ENCODE results near the gene PCSK9. TPM values are rescaled to one million over a fixed set of nuclear protein-coding genes. Genes with fewer than 3 reads are reported as not detected.

PCSK9 gene
- total RNA-seq, 1 experiment from 2014 or later: not detected

GRCh38 chr1:55054396-55054795, 15.0 kb downstream of the PCSK9 start:
- in situ Hi-C loops (cut with HindIII; ENCODE audit: low sequenced_read_pairs): no loop called here
- no peak for DNase-seq (ENCODE audit: low spot score)

GRCh38 chr1:55055084-55055882, 15.9 kb downstream of the PCSK9 start:
- no peak for DNase-seq (ENCODE audit: low spot score)
- in situ Hi-C loops (cut with HindIII; ENCODE audit: low sequenced_read_pairs): no loop called here

- no peak for DNase-seq (ENCODE audit: low spot score)
- in situ Hi-C loops (cut with HindIII; ENCODE audit: low sequenced_read_pairs): no loop called here
Measured at GRCh38 chr1:55055951-55056631, 16.7 kb downstream of the PCSK9 start.

GRCh38 chr1:55056632-55056992, 17.3 kb downstream of the PCSK9 start:
- in situ Hi-C loops (cut with HindIII; ENCODE audit: low sequenced_read_pairs): no loop called here
- DNase-seq (ENCODE audit: low spot score): no peak

GRCh38 chr1:55057270-55057955, 18.1 kb downstream of the PCSK9 start:
- in situ Hi-C loops (cut with HindIII; ENCODE audit: low sequenced_read_pairs): no loop called here
- DNase-seq (ENCODE audit: low spot score): no peak

DNA sequence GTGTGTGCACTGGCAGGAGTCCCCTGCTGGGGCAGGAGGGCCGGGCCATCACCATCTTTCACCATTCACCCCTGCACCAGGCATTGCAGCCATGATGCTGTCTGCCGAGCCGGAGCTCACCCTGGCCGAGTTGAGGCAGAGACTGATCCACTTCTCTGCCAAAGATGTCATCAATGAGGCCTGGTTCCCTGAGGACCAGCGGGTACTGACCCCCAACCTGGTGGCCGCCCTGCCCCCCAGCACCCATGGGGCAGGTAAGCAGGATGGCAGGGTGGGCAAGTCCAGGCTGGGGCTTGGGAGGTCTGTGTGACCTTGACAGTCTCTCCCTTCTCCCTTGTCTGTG, 18.6 kb downstream of the PCSK9 start:
- in situ Hi-C loops (cut with HindIII; ENCODE audit: low sequenced_read_pairs): no loop called here
- no peak for DNase-seq (ENCODE audit: low spot score)

DNA sequence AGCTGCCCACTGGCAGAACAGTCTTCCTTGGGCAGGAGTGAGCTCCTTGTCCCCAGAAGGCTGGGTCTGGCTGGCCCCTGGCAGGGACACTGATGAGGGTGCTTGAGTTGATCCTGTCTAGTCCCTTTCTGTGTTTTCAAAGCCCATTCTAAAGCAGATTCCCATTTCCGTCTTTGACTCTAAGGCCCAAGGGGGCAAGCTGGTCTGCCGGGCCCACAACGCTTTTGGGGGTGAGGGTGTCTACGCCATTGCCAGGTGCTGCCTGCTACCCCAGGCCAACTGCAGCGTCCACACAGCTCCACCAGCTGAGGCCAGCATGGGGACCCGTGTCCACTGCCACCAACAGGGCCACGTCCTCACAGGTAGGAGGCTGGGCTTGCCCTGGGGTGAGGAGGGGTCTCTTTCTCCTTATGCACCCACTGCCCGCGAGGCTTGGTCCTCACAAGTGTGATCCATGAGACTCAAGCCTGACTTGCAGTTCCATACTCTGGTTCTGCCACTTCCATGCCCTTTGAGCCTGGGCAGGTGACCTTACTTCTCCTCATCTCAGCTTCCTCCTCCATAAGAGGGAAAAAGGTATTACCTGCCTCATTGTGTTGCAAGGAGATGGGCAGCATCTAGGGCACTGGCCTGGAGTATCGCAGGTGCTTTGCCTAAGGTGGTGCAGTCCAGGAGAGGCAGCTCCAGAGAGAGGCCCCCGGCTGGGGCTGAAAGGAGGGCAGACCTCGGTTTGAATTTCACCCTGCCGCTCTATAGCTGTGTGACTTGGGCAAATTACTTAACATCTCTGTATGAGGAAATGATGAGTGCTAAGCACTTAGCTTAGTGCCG, 20.2 kb downstream of the PCSK9 start:
- DNase-seq (ENCODE audit: low spot score): no peak
- in situ Hi-C loops (cut with HindIII; ENCODE audit: low sequenced_read_pairs): no loop called here

DNA sequence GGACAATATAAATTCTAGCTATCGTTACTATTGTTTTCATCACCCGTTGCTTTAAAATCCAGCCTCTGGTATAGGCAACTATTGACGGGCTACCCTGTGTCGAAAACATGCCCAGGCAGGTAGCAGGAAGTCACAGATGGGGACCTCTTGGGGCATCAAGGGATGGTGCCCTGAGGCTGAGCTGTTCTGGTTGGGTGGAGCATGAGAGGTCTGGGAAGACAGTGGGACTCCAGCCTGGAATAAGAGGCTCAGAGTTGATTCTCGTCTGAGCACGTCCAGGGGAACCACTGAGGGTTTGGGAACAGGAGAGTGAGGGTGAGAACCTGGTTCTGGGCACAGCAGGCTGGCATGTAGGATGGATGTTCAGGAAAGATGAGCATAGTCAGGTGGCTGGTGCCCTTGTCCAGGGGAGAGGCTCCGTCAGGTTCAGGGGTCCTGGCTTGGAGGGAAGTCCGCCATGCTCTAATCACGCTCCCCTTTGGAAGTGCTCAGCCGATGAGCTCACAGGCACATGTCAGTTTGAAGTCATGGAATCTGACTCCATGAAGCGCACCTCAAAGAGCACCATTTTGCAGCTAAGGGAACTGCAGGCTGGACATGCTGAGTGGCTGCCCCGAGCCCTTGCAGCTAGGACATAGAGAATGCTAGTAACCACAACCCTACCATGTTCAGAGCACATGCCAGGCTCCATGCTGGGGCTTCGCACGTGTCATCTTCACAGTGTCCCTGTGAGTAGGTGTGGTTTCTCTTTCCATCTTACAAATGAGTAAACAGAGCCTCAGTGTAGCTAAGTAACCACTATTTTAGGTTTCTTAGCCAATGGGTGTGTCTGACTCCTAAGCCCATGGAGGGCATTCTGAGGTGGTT, 21.0 kb downstream of the PCSK9 start:
- in situ Hi-C loops (cut with HindIII; ENCODE audit: low sequenced_read_pairs): no loop called here

GRCh38 chr1:55061000-55061705, 21.8 kb downstream of the PCSK9 start:
- in situ Hi-C loops (cut with HindIII; ENCODE audit: low sequenced_read_pairs): no loop called here
- no peak for DNase-seq (ENCODE audit: low spot score)

More for the DNA sequence above, 21.0 kb downstream of the PCSK9 start:
- no peak for DNase-seq (ENCODE audit: low spot score)

DNA sequence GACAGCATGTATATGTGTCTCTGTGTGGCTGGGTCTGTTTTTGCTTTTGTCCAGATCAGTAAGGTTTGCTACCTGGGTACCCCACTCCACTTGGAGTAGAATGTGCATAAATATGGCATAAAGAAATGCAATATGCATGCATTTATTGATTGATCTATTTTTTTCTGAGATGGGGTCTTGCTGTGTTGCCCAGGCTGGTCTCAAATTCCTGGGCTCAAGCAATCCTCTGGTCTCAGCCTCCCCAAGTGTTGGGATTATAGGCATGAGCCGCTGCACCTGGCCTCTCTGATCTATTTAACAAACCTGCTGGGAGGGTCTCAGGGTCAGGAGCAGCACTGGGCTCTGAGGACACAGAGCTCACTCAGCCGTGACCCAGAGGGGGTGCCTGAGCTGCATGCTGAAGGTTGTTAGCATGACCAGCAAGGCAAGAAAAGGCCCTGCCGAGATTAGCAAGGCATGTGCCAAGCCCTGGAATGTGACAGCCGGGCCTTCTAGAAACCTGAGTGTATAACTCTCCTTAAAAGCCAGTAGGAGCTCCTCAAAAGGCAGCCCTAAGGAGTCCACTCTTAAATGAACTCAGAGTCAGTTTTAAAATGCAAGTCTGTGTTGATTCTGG, 22.5 kb downstream of the PCSK9 start:
- in situ Hi-C loops (cut with HindIII; ENCODE audit: low sequenced_read_pairs): no loop called here
- no peak for DNase-seq (ENCODE audit: low spot score)

- in situ Hi-C loops (cut with HindIII; ENCODE audit: low sequenced_read_pairs): no loop called here
- DNase-seq (ENCODE audit: low spot score): no peak
Measured at GRCh38 chr1:55062801-55063576, 23.6 kb downstream of the PCSK9 start.

DNA sequence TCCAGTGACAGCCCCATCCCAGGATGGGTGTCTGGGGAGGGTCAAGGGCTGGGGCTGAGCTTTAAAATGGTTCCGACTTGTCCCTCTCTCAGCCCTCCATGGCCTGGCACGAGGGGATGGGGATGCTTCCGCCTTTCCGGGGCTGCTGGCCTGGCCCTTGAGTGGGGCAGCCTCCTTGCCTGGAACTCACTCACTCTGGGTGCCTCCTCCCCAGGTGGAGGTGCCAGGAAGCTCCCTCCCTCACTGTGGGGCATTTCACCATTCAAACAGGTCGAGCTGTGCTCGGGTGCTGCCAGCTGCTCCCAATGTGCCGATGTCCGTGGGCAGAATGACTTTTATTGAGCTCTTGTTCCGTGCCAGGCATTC, 24.2 kb downstream of the PCSK9 start:
- DNase-seq (ENCODE audit: low spot score): no peak
- in situ Hi-C loops (cut with HindIII; ENCODE audit: low sequenced_read_pairs): no loop called here

- in situ Hi-C loops (cut with HindIII; ENCODE audit: low sequenced_read_pairs): no loop called here
- DNase-seq (ENCODE audit: low spot score): peak; percentile 89
Measured at GRCh38 chr1:55064071-55064581, 24.8 kb downstream of the PCSK9 start.

- DNase-seq (ENCODE audit: low spot score): peak; percentile 38
- in situ Hi-C loops (cut with HindIII; ENCODE audit: low sequenced_read_pairs): no loop called here
Measured at GRCh38 chr1:55064861-55065263, 25.5 kb downstream of the PCSK9 start.

DNA sequence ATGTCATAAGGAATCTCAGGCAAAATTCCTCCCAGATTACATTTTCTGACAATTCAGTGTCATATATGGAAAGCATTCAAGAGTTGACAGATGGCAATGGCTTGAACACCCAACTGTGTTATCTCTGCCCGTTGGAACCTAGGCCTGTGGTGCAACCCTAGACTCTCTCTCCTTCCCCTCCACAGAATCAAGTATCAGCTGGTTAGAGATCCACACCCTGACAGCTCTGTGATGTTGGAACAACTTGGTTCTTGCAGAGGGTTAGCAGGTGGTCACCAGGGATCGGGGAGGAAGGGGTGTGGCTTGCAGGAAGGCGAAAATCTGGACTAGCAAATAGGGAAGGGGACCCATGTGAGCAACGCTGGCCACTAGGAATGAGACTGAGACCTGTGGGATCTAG, 26.3 kb downstream of the PCSK9 start:
- DNase-seq (ENCODE audit: low spot score): peak; percentile 80
- in situ Hi-C loops (cut with HindIII; ENCODE audit: low sequenced_read_pairs): no loop called here

DNA sequence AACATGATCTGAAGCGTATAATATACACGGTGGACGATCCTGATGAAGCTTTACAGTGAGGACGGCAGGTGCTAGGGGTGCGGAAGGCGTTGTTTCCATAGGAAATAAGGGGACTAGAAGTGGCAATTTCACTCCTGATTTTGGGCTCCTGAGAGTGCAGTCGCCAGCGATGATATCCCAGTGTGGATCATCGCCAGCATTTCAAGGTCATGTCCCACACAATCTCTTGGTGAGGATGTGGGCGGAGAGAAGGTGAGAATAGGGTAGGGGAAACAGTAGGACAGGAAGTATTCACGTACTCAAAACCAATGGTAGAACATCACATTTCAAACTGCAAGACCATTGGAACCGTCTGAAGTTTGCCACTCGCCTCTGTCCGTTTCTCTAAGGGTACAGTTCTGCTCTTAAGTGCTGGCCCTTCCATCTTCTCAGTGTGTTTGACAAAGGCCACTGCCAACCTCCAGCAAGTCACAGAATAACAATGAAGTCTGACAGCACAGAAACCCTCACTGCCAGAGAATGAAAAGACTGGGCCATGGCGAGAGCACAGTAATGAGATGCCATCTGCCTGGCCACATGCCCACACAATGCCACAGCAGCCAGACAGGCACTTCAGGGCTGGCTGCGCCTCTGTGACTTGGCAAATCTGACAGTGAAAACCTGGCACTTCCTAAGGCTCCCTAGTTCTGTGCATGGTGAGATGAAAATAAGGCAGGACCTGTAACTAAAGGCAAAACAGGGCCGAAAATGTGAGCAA, 27.9 kb downstream of the PCSK9 start:
- in situ Hi-C loops (cut with HindIII; ENCODE audit: low sequenced_read_pairs): no loop called here

More for the DNA sequence above, 27.9 kb downstream of the PCSK9 start:
- peak; percentile 96 for DNase-seq (ENCODE audit: low spot score)
